OCI-LY7 (cell line): ENCODE measurements around the gene ZNF593OS.

Experiments used
- CTCF ChIP-seq: fragments of 200-600 bp; sonication (generic); conservative IDR thresholded peaks from 2 replicates; pipeline ENCODE4 v1.5.1; 2014; ENCODE audit warnings: mild to moderate bottlenecking, antibody characterized with exemption, low read length, moderate library complexity, mixed read lengths
- EZH2phosphoT487 ChIP-seq: fragments of 200-600 bp; sonication (generic); IDR thresholded peaks from 2 replicates; pipeline ENCODE4 v1.6.1; 2018; ENCODE audit warnings: low read depth, borderline replicate concordance, mild to moderate bottlenecking, mixed run types, antibody characterized with exemption, low read length, moderate library complexity, mixed read lengths

- no peak for TF ChIP-seq CTCF
- TF ChIP-seq EZH2phosphoT487 = no peak
These were observed 10.2 kb upstream of the ZNF593OS start for GRCh38 chr1:26181586-26182382.
